DMS79 (cell line): Measurements from ENCODE around the gene LOC101059915.
"Not testable (repeated sequence)": the region's sequence is repeated elsewhere in the genome, so short reads cannot be mapped to it uniquely, and the experiment has no call there.

ENCODE experiments used
- DNase-seq: peaks from one replicate; lab custom pipeline; 2025; lab: John Stamatoyannopoulos, UW

The LOC101059915 gene

GRCh38 chrX:71675636-71676035 is 8.3 kb downstream of the LOC101059915 start:
- DNase-seq = not testable (repeated sequence)

- DNase-seq = not testable (repeated sequence)
Measured at GRCh38 chrX:71676068-71676795, 8.9 kb downstream of the LOC101059915 start.

- not testable (repeated sequence) for DNase-seq
Measured at GRCh38 chrX:71677195-71677594, 9.8 kb downstream of the LOC101059915 start.

- no peak for DNase-seq
Measured at GRCh38 chrX:71679575-71680207, 12.3 kb downstream of the LOC101059915 start.

GRCh38 chrX:71696641-71697465 is 29.5 kb downstream of the LOC101059915 start:
- DNase-seq = not testable (repeated sequence)

GRCh38 chrX:71697466-71698298 is 30.3 kb downstream of the LOC101059915 start:
- DNase-seq = not testable (repeated sequence)

GRCh38 chrX:71698299-71699022 is 31.1 kb downstream of the LOC101059915 start:
- not testable (repeated sequence) for DNase-seq

GRCh38 chrX:71699023-71699344 is 31.6 kb downstream of the LOC101059915 start:
- DNase-seq = not testable (repeated sequence)

GRCh38 chrX:71702853-71703252 is 35.5 kb downstream of the LOC101059915 start:
- not testable (repeated sequence) for DNase-seq

GRCh38 chrX:71714064-71714463 is 46.7 kb downstream of the LOC101059915 start:
- DNase-seq = not testable (repeated sequence)

- DNase-seq = not testable (repeated sequence)
Measured at GRCh38 chrX:71715551-71715950, 48.2 kb downstream of the LOC101059915 start.

- not testable (repeated sequence) for DNase-seq
Measured at GRCh38 chrX:71716323-71716722, 49.0 kb downstream of the LOC101059915 start.

GRCh38 chrX:71718185-71718584 is 50.8 kb downstream of the LOC101059915 start, which contains the start of gene CXorf49:
CXorf49 (minus strand) TSS chrX:71718285; CDS start chrX:71718151, 134 bp downstream.
- not testable (repeated sequence) for DNase-seq

- not testable (repeated sequence) for DNase-seq
Measured at GRCh38 chrX:71719195-71719594, 51.8 kb downstream of the LOC101059915 start.

- DNase-seq = not testable (repeated sequence)
Measured at GRCh38 chrX:71720289-71720886, 53.0 kb downstream of the LOC101059915 start.
